NCI-H2171 (cell line): ENCODE results near the gene POLN.

ENCODE experiments used
- DNase-seq: peaks from one replicate; lab custom pipeline; 2025; lab: John Stamatoyannopoulos, UW

POLN gene

DNA sequence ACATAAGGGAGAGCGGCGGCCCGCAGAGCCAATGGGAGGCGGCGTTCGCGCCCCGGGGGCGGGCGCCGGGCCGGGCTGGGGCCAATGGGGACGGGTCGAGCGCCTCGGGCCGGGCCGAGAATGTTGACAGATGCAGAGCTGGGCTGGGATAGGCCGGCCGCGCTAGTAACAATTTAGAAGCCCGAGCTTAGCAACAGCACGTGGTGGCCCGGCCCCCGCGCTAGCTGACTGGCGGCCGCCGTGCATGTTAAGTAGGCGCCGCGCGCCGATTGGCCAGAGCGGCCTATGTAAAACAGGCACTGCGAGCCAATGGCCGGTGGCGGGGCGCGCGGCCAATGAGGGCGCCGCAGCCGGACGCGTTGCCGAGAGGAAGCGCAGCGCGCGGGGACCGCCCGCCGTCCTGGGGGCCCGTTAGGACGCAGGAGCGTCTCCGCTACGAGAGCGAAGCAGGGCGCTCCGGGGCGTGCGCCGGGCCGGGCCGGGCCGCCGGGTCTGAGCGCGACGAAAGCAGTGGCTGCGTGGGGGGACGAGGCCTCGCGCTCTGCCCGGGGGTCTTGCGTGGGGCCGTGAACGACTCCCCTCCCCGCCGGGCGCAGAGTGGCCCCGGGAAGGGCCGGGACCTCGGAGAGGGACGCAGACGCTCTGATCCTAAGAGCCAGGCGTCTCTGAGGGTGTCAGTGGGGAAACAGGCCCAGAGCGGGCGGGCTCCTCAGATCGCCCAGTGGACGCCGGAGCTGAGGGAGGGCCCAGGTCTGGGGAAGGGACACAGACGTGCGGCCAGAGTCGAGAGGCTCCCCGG is 20.4 kb upstream of the POLN start:
- DNase-seq: peak; percentile 93

GRCh38 chr4:2261853-2262144 is 19.9 kb upstream of the POLN start, which contains the start of gene MXD4:
Gene MXD4 (minus strand): TSS chr4:2262109. CDS start chr4:2261980, 129 bp downstream.
- no peak for DNase-seq

- no peak for DNase-seq
These were observed 19.4 kb upstream of the POLN start for GRCh38 chr4:2261110-2261852.

- no peak for DNase-seq
These were observed 18.6 kb upstream of the POLN start for GRCh38 chr4:2260344-2261109.

- no peak for DNase-seq
These were observed 17.8 kb upstream of the POLN start for GRCh38 chr4:2259541-2260343.

GRCh38 chr4:2259036-2259540 is 17.2 kb upstream of the POLN start:
- DNase-seq: no peak

DNA sequence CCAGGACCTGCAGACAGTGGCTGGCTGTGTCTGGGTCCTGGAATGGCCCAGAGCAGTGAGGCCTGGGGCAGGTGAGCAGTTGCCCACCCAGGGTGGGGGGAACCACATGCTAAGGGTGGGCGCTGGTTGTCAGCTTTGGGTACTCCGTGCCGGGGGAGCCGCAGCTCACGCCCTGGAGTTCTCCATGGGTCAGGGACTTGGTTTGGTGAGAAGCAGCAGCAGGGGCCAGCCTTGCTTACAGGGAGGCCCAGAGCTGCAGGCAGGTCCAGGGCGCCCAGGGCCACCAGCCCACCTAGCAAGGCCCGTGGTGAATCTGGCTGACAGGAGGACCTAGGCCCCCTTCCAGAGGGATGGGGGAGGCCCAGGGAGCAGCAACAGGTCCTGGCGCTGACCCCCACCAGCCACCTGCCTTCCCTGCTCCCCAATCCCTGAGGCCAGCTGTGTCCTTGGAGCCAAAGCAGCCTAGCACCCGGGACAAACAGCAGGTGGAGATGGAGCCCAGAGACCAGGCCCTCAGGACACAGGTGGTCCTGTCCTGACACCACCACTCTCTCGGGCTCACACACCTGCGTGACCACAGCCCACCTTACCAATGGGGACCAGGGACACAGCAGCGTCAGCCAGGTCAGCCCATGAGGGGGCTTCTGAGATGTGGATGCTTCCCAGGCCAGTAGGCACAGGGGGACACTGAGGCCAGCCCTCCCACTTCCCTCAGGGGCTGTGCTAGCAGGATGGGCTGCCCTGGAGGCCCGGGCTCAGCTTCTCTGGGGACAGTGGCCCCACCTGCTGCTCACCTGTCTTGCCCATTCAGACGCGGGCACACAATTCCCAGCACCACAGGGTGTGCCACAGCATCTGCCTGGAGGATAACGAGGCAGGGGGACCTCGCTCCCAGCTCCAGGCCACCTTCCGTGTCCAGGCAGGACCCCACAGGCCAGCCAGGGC is 16.4 kb upstream of the POLN start:
- DNase-seq: no peak

DNA sequence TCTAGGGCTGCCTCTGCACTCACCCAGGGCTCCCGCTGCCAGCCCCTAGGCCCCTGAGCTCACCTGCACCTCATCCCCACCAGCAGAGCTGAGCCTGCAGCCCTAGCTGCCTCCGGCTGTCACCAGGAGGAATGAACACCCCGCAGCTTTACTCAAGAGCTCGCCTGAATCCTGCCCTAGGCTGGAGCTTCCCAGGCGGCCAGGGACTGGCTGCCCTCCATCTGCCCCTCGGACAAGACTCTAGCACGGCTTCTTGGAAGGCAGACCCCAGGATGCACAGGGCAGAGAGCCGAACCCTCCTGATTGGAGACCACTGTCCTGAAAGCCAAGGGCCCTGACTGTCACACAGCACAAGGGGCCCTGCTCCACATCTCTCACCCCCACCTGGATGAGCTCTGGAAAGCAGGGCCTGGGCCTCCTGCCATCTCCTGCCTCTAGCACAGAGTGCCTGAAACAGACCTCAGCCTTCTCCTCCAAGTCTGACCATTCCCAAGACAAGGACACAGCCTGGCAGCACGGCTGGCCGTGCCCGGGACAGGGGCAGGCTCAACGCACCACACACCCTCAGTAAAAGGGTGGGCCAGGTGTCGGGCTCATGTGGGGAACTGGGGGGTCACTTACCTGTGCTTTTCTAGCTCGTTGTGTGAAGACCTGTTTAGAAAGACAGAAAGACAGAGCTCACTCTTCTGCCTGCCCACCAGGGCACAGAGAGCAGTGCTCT is 15.6 kb upstream of the POLN start:
- DNase-seq: no peak

- no peak for DNase-seq
These were observed 14.9 kb upstream of the POLN start for GRCh38 chr4:2256781-2257191.

- DNase-seq: no peak
These were observed 14.3 kb upstream of the POLN start for GRCh38 chr4:2256156-2256731.

DNA sequence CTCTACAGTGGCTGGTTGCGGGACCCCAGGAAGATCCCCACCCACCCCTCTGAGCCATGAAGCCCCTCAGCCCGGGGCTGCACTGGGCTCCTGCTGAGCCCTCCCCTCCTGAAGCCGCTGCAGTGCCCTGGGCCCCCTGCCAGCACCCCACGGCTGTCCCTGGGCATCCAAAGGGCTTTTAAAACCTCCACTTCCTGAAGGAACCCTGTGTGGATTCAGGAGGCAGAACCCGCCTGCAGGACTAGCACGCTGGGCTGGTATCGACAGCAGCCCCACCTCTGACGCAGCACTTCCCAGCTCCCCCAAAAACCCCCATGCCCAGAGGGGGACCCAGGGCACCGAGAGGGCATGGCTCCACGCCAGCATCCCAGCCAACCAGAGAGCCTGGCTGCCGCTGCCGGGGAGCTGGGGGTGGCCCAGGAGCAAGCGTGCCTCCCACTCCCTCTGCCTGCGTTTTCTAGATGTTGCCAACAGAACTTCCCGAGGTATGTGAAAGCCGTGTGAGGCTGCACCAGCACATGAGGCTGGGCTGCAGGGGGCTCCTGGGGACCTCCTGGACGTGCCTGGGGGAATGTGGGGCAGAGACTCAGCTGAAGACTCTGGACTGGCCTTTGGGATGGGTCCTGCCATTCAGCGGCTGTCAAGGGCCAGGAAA is 13.7 kb upstream of the POLN start:
- no peak for DNase-seq

DNA sequence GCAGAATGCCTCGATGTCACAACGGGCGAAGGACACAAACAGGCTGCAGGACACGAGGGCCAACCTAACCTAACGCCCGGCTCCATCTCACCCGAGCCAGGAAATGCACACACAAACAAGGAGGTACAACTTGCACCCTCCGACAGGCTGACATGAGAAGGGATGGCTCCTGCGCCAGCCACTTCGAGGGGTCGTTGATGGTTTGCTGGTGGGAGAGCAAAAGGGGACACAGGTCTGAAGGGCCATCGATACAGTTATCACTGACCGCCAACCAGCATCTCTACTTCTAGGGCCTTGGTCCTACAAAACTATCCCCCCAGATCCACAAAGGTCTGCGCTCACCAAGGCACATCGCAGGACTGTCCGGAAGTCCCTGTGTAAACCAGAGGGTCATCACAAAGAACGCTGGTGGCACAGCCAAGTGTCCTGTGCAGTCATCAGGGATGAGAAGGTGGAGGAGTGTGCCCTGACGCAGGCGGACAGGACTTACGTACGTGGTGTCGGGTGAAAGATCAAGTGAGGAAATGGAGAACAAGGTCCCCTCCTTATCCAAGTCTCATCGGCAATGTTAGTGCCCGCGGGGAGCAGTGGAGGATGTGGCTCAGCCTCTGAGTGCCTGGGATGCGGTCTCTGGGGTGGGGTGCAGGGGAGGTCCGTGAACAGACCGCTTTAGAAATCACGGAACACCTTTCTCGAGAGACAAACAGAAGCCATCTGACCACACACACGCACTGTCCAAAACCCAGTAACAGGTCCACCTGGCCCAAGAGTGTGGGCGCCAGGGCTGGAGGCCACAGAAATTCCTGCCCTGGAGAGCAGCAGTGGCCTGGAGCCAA is 13.0 kb upstream of the POLN start:
- DNase-seq: no peak

GRCh38 chr4:2253160-2254084 is 11.5 kb upstream of the POLN start:
- DNase-seq: no peak

DNA sequence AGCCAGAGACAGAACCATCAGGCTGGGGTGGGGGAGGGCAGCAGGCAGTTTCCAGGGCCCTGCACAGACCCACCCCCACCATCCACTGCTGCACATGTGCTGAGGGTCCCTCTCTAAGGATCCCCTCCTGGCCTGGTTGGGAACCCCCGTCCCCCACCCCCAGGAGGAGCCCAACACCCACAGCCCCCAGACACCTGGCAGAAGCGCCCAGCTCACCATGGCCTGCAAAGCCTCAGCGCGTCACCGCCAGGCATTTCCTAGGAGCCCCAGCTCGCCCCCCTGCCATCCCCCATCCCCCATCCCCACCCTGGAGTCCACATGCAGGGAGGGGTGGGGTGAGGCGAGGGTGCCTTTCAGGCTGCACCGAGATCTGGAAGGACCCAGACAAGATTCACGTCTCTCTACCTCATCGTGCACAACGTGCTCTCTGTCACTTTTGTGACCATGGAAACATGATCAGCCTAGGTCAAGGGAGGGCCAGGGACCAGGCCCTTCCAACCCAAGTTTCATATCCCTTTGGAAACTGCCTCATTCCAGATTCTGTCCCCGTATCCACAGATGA is 10.7 kb upstream of the POLN start:
- no peak for DNase-seq

GRCh38 chr4:2251795-2252529 is 10.0 kb upstream of the POLN start:
- DNase-seq: no peak
